ENCODE measurements around the gene IGLL5. TPM values are rescaled to one million over a fixed set of nuclear protein-coding genes. Genes with fewer than 3 reads are reported as not detected.

IGLL5 gene
- total RNA-seq, 1 donor from 2014 or later = not detected

DNA sequence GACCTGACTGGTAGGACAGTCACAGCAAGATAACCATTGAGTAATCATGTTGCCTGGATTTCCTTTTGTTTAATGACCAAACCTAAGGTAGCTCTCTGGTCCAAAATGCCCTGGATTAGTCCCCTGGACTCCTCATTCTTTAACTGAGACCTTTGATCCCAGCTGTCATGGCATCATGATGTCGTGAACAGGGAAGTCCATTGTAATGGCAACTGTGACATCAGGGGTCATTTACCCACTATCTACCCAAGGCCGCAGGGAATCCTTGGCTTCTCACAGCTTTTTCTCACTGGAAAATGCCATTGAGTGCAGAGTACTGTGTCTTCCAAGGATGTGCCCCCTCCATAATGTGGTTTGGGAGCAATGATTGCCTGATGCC, 29.1 kb upstream of the IGLL5 start:
- H3K9me3 ChIP-seq (ENCODE audit: control insufficient read depth in 3 of 3, low read length in 3 of 3) = no peaks in the 10 kb centered on the region
- no peaks in the 10 kb centered on the region for H3K36me3 ChIP-seq (ENCODE audit: control insufficient read depth in 3 of 3, insufficient read depth in 3 of 3, low read length in 3 of 3)
- H3K4me3 ChIP-seq (ENCODE audit: low read length in 3 of 3) = no peak overlapping the region
- no peak overlapping the region for H3K9ac ChIP-seq (ENCODE audit: low read depth in 1 of 3, low read length in 3 of 3)
- no peaks in the 10 kb centered on the region for H3K4me1 ChIP-seq (ENCODE audit: control insufficient read depth in 3 of 3, insufficient read depth in 3 of 3, low read length in 3 of 3)
- no peak overlapping the region for H3K27ac ChIP-seq (ENCODE audit: low read depth, low read length)
- H3K27me3 ChIP-seq (ENCODE audit: control insufficient read depth in 3 of 3, insufficient read depth in 3 of 3, low read length in 3 of 3) = peaks cover 10 to 32% (median 23%) of the 10 kb centered on the region in 3 donors

- H3K27me3 ChIP-seq (ENCODE audit: control insufficient read depth in 3 of 3, insufficient read depth in 3 of 3, low read length in 3 of 3) = peaks cover 2 to 10% (median 5%) of the 10 kb centered on the region in 3 donors
- no peak overlapping the region for H3K4me3 ChIP-seq (ENCODE audit: low read length in 3 of 3)
- no peaks in the 10 kb centered on the region for H3K4me1 ChIP-seq (ENCODE audit: control insufficient read depth in 3 of 3, insufficient read depth in 3 of 3, low read length in 3 of 3)
- no peak overlapping the region for H3K9ac ChIP-seq (ENCODE audit: low read depth in 1 of 3, low read length in 3 of 3)
- H3K36me3 ChIP-seq (ENCODE audit: control insufficient read depth in 3 of 3, insufficient read depth in 3 of 3, low read length in 3 of 3) = no peaks in the 10 kb centered on the region
- H3K9me3 ChIP-seq (ENCODE audit: control insufficient read depth in 3 of 3, low read length in 3 of 3) = no peaks in the 10 kb centered on the region
- H3K27ac ChIP-seq (ENCODE audit: low read depth, low read length) = no peak overlapping the region
Observed at GRCh38 chr22:22863001-22863400, 24.6 kb upstream of the IGLL5 start.

DNA sequence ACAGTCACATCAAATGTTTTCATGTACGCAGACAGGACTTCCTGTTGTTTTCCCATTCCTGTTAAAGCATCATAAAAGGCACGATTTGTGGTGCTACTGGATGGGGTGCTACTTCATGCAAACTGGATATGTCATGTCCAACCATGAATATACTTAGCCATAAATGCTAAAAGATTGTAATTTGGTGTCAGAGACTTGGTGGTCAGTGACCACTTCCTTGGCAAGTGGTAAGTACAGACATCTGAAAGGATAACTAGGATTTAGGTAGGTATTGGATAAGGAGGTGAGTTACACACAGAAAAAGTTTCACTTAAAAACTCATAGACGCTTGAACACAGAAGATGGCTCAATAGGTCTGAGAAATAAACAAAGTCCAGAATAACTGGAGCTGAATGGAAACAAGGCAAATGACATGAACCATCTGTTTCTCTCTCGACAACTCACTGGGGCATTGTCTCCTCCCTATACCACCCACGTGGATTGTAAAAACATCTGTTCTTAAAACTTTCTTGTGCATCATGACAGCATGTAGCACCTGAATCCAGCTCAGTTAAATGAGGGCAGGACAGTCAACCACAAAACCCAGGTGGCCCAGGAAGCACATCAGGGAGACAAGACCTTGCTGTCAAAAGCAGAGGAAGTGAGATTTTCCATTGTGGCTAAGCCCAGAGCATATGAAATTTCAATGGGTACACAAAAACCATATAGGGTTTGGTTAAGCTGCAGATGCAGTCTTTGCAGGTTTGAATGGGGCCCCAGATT, 22.1 kb upstream of the IGLL5 start:
- H3K9ac ChIP-seq (ENCODE audit: low read depth in 1 of 3, low read length in 3 of 3) = no peak overlapping the region
- no peaks in the 10 kb centered on the region for H3K36me3 ChIP-seq (ENCODE audit: control insufficient read depth in 3 of 3, insufficient read depth in 3 of 3, low read length in 3 of 3)
- peaks cover 0 to 6% (median 4%) of the 10 kb centered on the region in 3 donors for H3K27me3 ChIP-seq (ENCODE audit: control insufficient read depth in 3 of 3, insufficient read depth in 3 of 3, low read length in 3 of 3)
- H3K27ac ChIP-seq (ENCODE audit: low read depth, low read length) = no peak overlapping the region
- no peak overlapping the region for H3K4me3 ChIP-seq (ENCODE audit: low read length in 3 of 3)
- H3K4me1 ChIP-seq (ENCODE audit: control insufficient read depth in 3 of 3, insufficient read depth in 3 of 3, low read length in 3 of 3) = no peaks in the 10 kb centered on the region
- no peaks in the 10 kb centered on the region for H3K9me3 ChIP-seq (ENCODE audit: control insufficient read depth in 3 of 3, low read length in 3 of 3)

DNA sequence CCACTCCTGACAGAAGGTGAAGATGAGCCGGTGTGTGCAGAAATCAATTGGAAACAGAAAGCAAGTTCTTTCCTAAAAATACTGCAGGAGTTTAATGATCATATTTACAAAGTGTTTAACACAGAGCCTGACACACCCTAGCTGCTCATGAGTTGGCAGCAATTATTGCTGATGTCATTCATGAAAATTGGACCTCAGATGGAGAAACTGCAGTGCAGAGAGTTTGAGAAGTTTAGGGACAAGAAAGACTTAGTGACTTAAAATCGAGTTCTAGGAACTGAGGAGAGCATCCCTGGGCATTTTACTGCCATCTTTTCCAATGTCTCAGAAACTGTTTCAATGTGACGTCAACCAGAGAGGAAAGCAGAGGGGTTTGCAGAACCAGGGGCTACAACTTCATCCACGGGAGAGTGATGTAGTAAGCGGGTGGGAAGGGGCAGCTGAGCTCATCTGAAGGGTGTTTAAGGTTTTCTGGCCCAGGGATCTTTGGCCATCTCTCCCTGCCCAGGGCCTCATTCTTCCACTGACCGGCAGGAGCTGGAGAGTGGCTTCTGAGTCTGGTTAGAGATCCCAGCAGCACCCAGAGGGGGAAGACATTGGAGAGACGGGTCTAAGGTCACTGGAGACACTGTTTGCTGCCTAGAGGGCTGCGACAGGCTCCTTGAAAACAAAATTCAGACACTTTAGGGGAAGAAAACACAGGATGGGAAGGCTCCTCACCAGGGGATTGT, 21.1 kb upstream of the IGLL5 start:
- peaks cover 0 to 11% (median 9%) of the 10 kb centered on the region in 3 donors for H3K27me3 ChIP-seq (ENCODE audit: control insufficient read depth in 3 of 3, insufficient read depth in 3 of 3, low read length in 3 of 3)
- no peak overlapping the region for H3K9ac ChIP-seq (ENCODE audit: low read depth in 1 of 3, low read length in 3 of 3)
- H3K36me3 ChIP-seq (ENCODE audit: control insufficient read depth in 3 of 3, insufficient read depth in 3 of 3, low read length in 3 of 3) = no peaks in the 10 kb centered on the region
- H3K4me1 ChIP-seq (ENCODE audit: control insufficient read depth in 3 of 3, insufficient read depth in 3 of 3, low read length in 3 of 3) = no peaks in the 10 kb centered on the region
- no peaks in the 10 kb centered on the region for H3K9me3 ChIP-seq (ENCODE audit: control insufficient read depth in 3 of 3, low read length in 3 of 3)
- no peak overlapping the region for H3K4me3 ChIP-seq (ENCODE audit: low read length in 3 of 3)
- no peak overlapping the region for H3K27ac ChIP-seq (ENCODE audit: low read depth, low read length)

DNA sequence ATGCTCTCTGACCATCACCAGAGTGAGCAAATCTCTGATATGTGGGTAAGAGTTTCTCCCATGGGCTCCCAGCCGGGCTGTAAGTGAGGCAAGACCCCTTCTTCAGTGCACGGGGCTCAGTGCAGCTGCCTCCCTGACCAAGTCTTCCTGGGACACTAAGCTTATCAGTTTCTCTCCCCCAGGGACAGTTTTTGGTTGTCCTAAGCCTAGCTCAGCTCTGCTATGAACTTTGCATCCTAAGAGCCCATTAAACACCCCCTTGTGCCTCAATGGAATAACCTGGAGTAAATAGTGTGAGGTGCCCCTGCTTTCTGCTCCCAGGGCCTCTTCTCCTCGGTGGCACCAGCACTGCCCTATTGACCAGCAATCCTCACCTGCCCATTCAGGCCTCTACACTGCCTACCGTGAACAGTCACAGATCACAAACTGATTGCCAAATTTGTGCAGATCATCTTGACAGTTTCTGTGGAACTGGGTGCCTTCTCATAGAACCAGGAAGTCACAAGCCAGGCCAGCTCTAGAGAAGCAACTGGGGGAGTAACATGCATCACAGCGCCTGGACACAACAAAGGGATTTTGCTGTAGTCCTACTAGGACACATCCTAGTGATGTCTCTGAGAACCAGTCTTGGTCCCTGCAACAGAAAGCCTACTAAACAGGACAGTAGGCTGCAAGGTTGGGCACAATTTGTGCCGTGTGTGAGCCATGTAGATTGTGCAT, 19.5 kb upstream of the IGLL5 start:
- no peak overlapping the region for H3K9ac ChIP-seq (ENCODE audit: low read depth in 1 of 3, low read length in 3 of 3)
- peaks cover 7 to 20% (median 18%) of the 10 kb centered on the region in 3 donors for H3K27me3 ChIP-seq (ENCODE audit: control insufficient read depth in 3 of 3, insufficient read depth in 3 of 3, low read length in 3 of 3)
- H3K4me3 ChIP-seq (ENCODE audit: low read length in 3 of 3) = no peak overlapping the region
- no peaks in the 10 kb centered on the region for H3K4me1 ChIP-seq (ENCODE audit: control insufficient read depth in 3 of 3, insufficient read depth in 3 of 3, low read length in 3 of 3)
- no peak overlapping the region for H3K27ac ChIP-seq (ENCODE audit: low read depth, low read length)
- H3K36me3 ChIP-seq (ENCODE audit: control insufficient read depth in 3 of 3, insufficient read depth in 3 of 3, low read length in 3 of 3) = no peaks in the 10 kb centered on the region
- no peaks in the 10 kb centered on the region for H3K9me3 ChIP-seq (ENCODE audit: control insufficient read depth in 3 of 3, low read length in 3 of 3)

GRCh38 chr22:22870577-22871404, 16.8 kb upstream of the IGLL5 start:
- H3K27ac ChIP-seq (ENCODE audit: low read depth, low read length) = no peak overlapping the region
- H3K4me1 ChIP-seq (ENCODE audit: control insufficient read depth in 3 of 3, insufficient read depth in 3 of 3, low read length in 3 of 3) = no peaks in the 10 kb centered on the region
- peaks cover 8 to 23% (median 20%) of the 10 kb centered on the region in 3 donors for H3K27me3 ChIP-seq (ENCODE audit: control insufficient read depth in 3 of 3, insufficient read depth in 3 of 3, low read length in 3 of 3)
- no peak overlapping the region for H3K4me3 ChIP-seq (ENCODE audit: low read length in 3 of 3)
- H3K36me3 ChIP-seq (ENCODE audit: control insufficient read depth in 3 of 3, insufficient read depth in 3 of 3, low read length in 3 of 3) = no peaks in the 10 kb centered on the region
- no peak overlapping the region for H3K9ac ChIP-seq (ENCODE audit: low read depth in 1 of 3, low read length in 3 of 3)
- H3K9me3 ChIP-seq (ENCODE audit: control insufficient read depth in 3 of 3, low read length in 3 of 3) = no peaks in the 10 kb centered on the region

GRCh38 chr22:22871536-22872278, 15.9 kb upstream of the IGLL5 start:
- H3K9ac ChIP-seq (ENCODE audit: low read depth in 1 of 3, low read length in 3 of 3) = no peak overlapping the region
- peaks cover 8 to 22% (median 20%) of the 10 kb centered on the region in 3 donors for H3K27me3 ChIP-seq (ENCODE audit: control insufficient read depth in 3 of 3, insufficient read depth in 3 of 3, low read length in 3 of 3)
- no peaks in the 10 kb centered on the region for H3K9me3 ChIP-seq (ENCODE audit: control insufficient read depth in 3 of 3, low read length in 3 of 3)
- H3K4me1 ChIP-seq (ENCODE audit: control insufficient read depth in 3 of 3, insufficient read depth in 3 of 3, low read length in 3 of 3) = no peaks in the 10 kb centered on the region
- no peaks in the 10 kb centered on the region for H3K36me3 ChIP-seq (ENCODE audit: control insufficient read depth in 3 of 3, insufficient read depth in 3 of 3, low read length in 3 of 3)
- H3K4me3 ChIP-seq (ENCODE audit: low read length in 3 of 3) = no peak overlapping the region
- H3K27ac ChIP-seq (ENCODE audit: low read depth, low read length) = no peak overlapping the region

DNA sequence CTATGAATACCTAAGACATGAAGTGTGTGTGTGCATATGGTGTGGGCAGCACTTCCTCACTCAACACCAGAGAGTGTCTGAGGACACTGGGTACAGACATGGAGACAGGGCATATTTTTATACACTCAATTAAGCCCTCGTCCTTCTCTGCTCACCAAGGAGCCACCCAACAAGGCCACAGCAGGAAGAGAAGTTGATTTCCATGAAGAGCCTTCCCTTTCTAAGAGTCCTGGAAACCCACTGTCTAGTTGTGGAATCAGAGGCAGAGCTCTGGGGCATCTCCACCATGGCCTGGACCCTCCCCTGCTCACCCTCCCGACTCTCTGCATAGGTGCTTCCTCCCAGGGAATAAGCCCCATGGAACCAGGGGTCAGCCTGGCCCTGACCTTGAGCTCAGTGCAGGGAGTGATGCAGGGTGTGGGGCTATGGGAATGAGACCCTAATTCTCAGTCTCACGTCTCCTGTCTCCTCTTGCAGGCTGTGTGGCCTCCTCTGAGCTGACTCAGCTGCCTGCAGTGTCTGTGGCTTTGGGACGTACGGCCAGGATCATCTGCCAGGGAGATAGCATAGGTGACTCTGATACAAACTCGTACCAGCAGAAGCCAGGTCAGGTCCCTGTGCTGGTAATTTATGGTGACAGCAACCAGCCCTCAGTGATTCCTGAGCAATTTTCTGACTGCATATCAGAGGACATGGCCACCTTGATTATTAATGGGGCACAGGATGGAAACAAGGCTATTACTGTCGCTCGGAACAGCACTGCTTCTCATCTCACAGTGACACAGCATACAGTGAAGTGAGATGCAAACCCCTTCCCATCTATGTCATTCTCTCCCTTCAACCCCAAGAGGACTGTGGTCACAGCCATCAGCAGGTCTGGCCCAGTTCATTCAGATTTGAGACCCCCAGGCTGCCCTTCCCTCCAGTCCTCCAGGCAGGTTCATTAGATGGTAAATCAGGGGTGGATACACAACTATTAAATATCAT, 14.6 kb upstream of the IGLL5 start:
- peaks cover 8 to 24% (median 23%) of the 10 kb centered on the region in 3 donors for H3K27me3 ChIP-seq (ENCODE audit: control insufficient read depth in 3 of 3, insufficient read depth in 3 of 3, low read length in 3 of 3)
- H3K9me3 ChIP-seq (ENCODE audit: control insufficient read depth in 3 of 3, low read length in 3 of 3) = no peaks in the 10 kb centered on the region
- H3K9ac ChIP-seq (ENCODE audit: low read depth in 1 of 3, low read length in 3 of 3) = no peak overlapping the region
- H3K4me1 ChIP-seq (ENCODE audit: control insufficient read depth in 3 of 3, insufficient read depth in 3 of 3, low read length in 3 of 3) = no peaks in the 10 kb centered on the region
- H3K4me3 ChIP-seq (ENCODE audit: low read length in 3 of 3) = no peak overlapping the region
- H3K27ac ChIP-seq (ENCODE audit: low read depth, low read length) = no peak overlapping the region
- H3K36me3 ChIP-seq (ENCODE audit: control insufficient read depth in 3 of 3, insufficient read depth in 3 of 3, low read length in 3 of 3) = no peaks in the 10 kb centered on the region
